ENCODE data around the gene EPC2. TPM values are rescaled to one million over a fixed set of nuclear protein-coding genes. Genes with fewer than 3 reads are reported as not detected.

Gene EPC2
- total RNA-seq, 3 donors from 2014 or later, result 30.5 to 58.5 (median 44.2) TPM

DNA sequence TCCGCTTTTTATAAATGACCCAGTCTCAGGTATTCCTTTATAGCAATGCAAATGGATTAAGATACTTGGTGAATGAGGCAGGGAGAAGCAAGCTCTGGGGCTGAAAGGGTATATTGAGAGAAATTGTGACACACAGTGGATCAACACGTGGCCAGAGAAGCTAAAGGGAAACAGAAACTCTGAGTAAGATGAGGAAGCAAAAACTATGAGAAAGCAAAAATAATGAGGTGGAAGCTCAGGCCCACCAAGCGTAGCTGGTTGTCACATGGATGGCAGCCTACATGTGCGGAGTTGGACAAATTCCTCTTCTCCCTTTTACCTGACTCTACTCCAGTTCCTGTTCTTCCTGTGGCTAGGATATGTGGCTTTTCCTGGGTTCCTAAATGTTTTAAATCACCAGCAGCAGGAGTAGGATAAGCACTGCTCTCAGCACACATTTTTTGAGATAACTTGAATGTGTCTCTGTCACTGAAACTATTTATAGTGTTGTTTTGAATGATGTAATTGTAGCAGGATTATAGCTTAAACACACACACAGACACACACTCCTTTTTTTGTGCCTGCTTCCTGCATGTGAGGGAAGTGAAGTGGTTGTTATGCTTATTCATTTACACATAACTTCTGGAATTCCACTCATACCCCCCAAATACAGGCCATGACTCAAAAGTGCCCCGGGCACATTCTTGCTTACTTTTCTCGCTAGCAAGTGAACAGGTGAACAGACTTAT lies 30.1 kb upstream of the EPC2 start:
- H3K27ac ChIP-seq, result peak overlapping the region; percentile 15 to 26

DNA sequence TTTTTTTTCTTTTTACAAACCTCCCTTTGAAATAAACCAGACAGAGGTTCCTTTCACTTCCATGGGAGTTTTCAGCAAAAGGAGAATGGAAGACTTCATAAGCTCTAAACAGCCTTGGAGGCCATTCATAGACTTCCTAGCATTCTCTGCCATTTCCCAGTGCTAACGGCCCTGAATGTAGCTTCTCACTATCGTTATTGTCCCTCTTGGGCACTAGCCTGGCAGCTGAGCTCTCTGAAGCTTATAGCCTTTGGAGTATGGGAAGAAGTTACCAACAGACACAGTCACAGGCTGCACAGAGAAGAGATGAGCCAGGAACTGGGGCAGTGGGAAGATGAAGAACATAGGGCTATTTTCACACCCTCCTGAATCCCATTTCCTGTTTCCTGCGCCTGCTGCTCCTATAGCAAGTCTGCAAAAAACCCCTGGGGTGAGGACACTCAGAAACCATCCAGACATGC lies 29.1 kb upstream of the EPC2 start:
- Histone ChIP-seq H3K9me3 (no peaks in the 10 kb centered on the region), H3K36me3 (no peaks in the 10 kb centered on the region), H3K27me3 (no peaks in the 10 kb centered on the region), H3K4me3 (no peak overlapping the region), H3K4me1 (peaks cover 0 to 3% of the 10 kb centered on the region in 2 donors), H3K27ac (no peak overlapping the region)
- intact Hi-C loops (cut with DNase I; ENCODE audit: low total_unique reads), result no loop called here
- TF ChIP-seq, protein P1, sequence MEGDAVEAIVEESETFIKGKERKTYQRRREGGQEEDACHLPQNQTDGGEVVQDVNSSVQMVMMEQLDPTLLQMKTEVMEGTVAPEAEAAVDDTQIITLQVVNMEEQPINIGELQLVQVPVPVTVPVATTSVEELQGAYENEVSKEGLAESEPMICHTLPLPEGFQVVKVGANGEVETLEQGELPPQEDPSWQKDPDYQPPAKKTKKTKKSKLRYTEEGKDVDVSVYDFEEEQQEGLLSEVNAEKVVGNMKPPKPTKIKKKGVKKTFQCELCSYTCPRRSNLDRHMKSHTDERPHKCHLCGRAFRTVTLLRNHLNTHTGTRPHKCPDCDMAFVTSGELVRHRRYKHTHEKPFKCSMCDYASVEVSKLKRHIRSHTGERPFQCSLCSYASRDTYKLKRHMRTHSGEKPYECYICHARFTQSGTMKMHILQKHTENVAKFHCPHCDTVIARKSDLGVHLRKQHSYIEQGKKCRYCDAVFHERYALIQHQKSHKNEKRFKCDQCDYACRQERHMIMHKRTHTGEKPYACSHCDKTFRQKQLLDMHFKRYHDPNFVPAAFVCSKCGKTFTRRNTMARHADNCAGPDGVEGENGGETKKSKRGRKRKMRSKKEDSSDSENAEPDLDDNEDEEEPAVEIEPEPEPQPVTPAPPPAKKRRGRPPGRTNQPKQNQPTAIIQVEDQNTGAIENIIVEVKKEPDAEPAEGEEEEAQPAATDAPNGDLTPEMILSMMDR (IDR thresholded peaks at IDR 0.05), result no peak
- no peak for TF ChIP-seq POLR2A (IDR thresholded peaks at IDR 0.05)
- TF ChIP-seq POLR2AphosphoS5 (IDR thresholded peaks at IDR 0.05), result no peak
- no peak for DNase-seq (ENCODE audit: low spot score in 2 of 2)

More for the DNA sequence above, 30.1 kb upstream of the EPC2 start:
- DNase-seq (ENCODE audit: low spot score in 2 of 2), result peak in 1 of 2 donors; percentile 40
- no peaks in the 10 kb centered on the region for H3K9me3 ChIP-seq
- H3K4me3 ChIP-seq, result no peak overlapping the region
- H3K4me1 ChIP-seq, result peaks cover 0 to 3% of the 10 kb centered on the region in 2 donors
- H3K36me3 ChIP-seq, result no peaks in the 10 kb centered on the region
- TF ChIP-seq, protein P1 (IDR thresholded peaks at IDR 0.05), result no peak
- no peak for TF ChIP-seq POLR2A (IDR thresholded peaks at IDR 0.05)
- TF ChIP-seq POLR2AphosphoS5 (IDR thresholded peaks at IDR 0.05), result no peak
- H3K27me3 ChIP-seq, result no peaks in the 10 kb centered on the region
- intact Hi-C loops (cut with DNase I; ENCODE audit: low total_unique reads), result no loop called here

DNA sequence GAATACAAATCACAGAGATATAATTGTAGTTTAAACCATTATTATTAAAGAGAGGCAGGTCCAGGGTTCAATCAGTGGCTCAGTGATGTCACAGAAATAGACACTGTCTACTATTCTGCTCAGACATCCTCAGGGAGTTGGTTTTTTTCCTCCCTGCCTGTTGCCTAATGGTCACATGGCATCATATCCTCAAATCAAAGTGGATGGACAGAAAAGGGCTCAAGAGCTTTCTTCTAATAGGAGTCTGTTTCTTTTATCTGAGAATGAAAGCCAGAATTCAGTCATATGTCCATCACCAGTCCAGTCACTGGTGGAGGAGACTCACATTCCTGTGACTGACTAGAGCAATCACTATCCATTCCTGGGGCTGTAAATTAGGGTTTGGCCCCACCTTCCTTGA lies 27.9 kb upstream of the EPC2 start:
- Histone ChIP-seq H3K27ac (no peak overlapping the region), H3K36me3 (no peaks in the 10 kb centered on the region), H3K27me3 (no peaks in the 10 kb centered on the region), H3K4me1 (peaks cover 0 to 3% of the 10 kb centered on the region in 2 donors), H3K9me3 (no peaks in the 10 kb centered on the region), H3K4me3 (no peak overlapping the region)
- DNase-seq (ENCODE audit: low spot score in 2 of 2), result no peak
- intact Hi-C loops (cut with DNase I; ENCODE audit: low total_unique reads), result no loop called here
- TF ChIP-seq POLR2AphosphoS5 (IDR thresholded peaks at IDR 0.05) (no peak), POLR2A (IDR thresholded peaks at IDR 0.05) (no peak)
- TF ChIP-seq, protein P1 (IDR thresholded peaks at IDR 0.05), result no peak

DNA sequence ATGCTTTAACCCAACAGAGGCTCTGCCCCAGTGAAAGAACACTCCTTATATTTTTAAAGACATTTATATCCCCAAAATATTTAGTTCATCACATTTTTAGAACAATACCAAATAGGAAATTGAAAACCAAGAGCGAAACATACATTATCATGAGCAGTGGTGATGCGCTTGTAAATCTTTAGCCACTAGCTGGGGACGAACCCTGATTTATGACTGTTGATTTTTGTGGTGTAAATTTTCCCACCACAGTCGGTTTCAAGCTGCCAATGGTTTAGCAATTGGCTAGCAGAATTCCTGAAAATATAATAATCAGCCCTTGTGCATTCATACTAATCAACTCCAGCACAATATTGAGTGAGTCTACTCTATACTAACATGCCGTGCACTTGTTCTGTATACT lies 27.3 kb upstream of the EPC2 start:
- Histone ChIP-seq H3K4me3 (no peak overlapping the region), H3K27me3 (no peaks in the 10 kb centered on the region), H3K9me3 (no peaks in the 10 kb centered on the region), H3K36me3 (no peaks in the 10 kb centered on the region), H3K4me1 (peaks cover 0 to 3% of the 10 kb centered on the region in 2 donors), H3K27ac (no peak overlapping the region)
- no peak for DNase-seq (ENCODE audit: low spot score in 2 of 2)
- TF ChIP-seq, protein P1 (IDR thresholded peaks at IDR 0.05), result no peak
- TF ChIP-seq POLR2A (IDR thresholded peaks at IDR 0.05), result no peak
- intact Hi-C loops (cut with DNase I; ENCODE audit: low total_unique reads), result no loop called here

DNA sequence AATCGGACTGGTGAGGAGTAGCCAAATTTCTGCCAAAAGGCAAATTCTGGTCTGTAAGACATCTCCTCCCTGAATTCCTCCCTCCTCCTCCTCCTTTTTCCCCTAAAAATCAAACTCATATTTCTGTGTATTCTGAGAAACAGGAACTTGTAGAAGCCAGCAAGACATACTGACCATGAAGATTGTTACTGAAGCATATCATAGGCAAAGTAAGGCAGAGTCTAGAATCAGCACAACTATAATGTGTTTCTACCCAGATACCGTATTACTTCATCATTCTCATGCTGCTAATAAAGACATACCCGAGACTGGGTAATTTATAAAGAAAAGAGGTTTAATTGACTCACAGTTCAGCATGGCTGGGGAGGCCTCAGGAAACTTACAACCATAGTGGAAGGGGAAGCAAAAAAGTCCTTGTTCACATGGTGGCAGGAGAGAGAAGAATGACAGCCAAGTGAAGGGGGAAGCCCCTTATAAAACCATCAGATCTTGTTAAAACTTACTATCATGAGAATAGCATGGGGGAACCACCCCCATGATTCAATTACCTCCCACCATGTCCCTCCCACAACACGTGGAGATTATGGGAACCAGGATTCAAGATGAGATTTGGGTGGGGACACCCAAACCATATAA lies 24.9 kb upstream of the EPC2 start:
- no peak for DNase-seq (ENCODE audit: low spot score in 2 of 2)
- no peaks in the 10 kb centered on the region for H3K9me3 ChIP-seq
- H3K4me1 ChIP-seq, result no peaks in the 10 kb centered on the region
- no peak overlapping the region for H3K4me3 ChIP-seq
- TF ChIP-seq POLR2A (IDR thresholded peaks at IDR 0.05), result no peak
- H3K27me3 ChIP-seq, result no peaks in the 10 kb centered on the region
- intact Hi-C loops (cut with DNase I; ENCODE audit: low total_unique reads), result no loop called here
- no peaks in the 10 kb centered on the region for H3K36me3 ChIP-seq
- no peak overlapping the region for H3K27ac ChIP-seq

Measured in breast epithelium (tissue), 4 donors.